GM06990 (cell line): Measurements from ENCODE around the gene RNF121.

Experiments used
- DNase-seq: peaks from one replicate; pipeline ENCODE4 v3.0.0-alpha.2; 2011; ENCODE audit not compliant: insufficient read length; ENCODE audit errors: extremely low read depth
- H3K27me3 ChIP-seq: replicated peaks from 2 replicates; pipeline ENCODE4 v1.6.0; 2011; ENCODE audit warnings: low read length; ENCODE audit not compliant: control insufficient read depth, insufficient read depth
- H3K36me3 ChIP-seq: 2 replicates; pipeline ENCODE4 v1.5.1; 2011; ENCODE audit warnings: low read length; ENCODE audit not compliant: control insufficient read depth, insufficient read depth
- H3K4me3 ChIP-seq: replicated peaks from 2 replicates; pipeline ENCODE4 v1.5.1; 2011; ENCODE audit warnings: low read depth, mild to moderate bottlenecking, control low read depth, low read length
- CTCF ChIP-seq: IDR thresholded peaks from 2 replicates; pipeline ENCODE4 v1.5.1; 2011; ENCODE audit warnings: low read length, control low read depth, mild to moderate bottlenecking, inconsistent platforms; ENCODE audit not compliant: insufficient read depth, poor library complexity, severe bottlenecking

Gene RNF121

GRCh38 chr11:72008728-72009127 is 79.9 kb downstream of the RNF121 start:
- TF ChIP-seq CTCF = no peak
- DNase-seq = no peak
- Histone ChIP-seq H3K27me3 (no peaks in the 10 kb centered on the region), H3K4me3 (no peak overlapping the region), H3K36me3 (peaks cover 73% of the 10 kb centered on the region)

- peaks cover 73% of the 10 kb centered on the region for H3K36me3 ChIP-seq
- no peaks in the 10 kb centered on the region for H3K27me3 ChIP-seq
- no peak for TF ChIP-seq CTCF
- no peak for DNase-seq
- H3K4me3 ChIP-seq = no peak overlapping the region
Observed at GRCh38 chr11:72009156-72009555, 80.3 kb downstream of the RNF121 start.

GRCh38 chr11:72010529-72011233 is 81.8 kb downstream of the RNF121 start:
- H3K4me3 ChIP-seq = no peak overlapping the region

GRCh38 chr11:72012091-72012630 is 83.3 kb downstream of the RNF121 start:
- H3K27me3 ChIP-seq = no peaks in the 10 kb centered on the region
- H3K4me3 ChIP-seq = no peak overlapping the region
- no peak for TF ChIP-seq CTCF
- H3K36me3 ChIP-seq = peaks cover 69% of the 10 kb centered on the region
- no peak for DNase-seq

More at GRCh38 chr11:72010529-72011233, 81.8 kb downstream of the RNF121 start:
- no peak for TF ChIP-seq CTCF
- Histone ChIP-seq H3K27me3 (no peaks in the 10 kb centered on the region), H3K36me3 (peaks cover 74% of the 10 kb centered on the region)
- DNase-seq = no peak

GRCh38 chr11:72012897-72013721 is 84.3 kb downstream of the RNF121 start:
- no peak for TF ChIP-seq CTCF
- no peaks in the 10 kb centered on the region for H3K27me3 ChIP-seq
- DNase-seq = no peak
- no peak overlapping the region for H3K4me3 ChIP-seq
- H3K36me3 ChIP-seq = peaks cover 68% of the 10 kb centered on the region
